ENCODE data around the gene BMP2K.

The BMP2K gene

GRCh38 chr4:78930016-78930629 is 154.0 kb downstream of the BMP2K start:
- no peak for DNase-seq (ENCODE audit: low spot score)

GRCh38 chr4:78936989-78937388 is 160.8 kb downstream of the BMP2K start:
- no peak for DNase-seq (ENCODE audit: low spot score)

- DNase-seq (ENCODE audit: low spot score), result no peak
Observed at GRCh38 chr4:78937837-78938236, 161.7 kb downstream of the BMP2K start.

- no peak for DNase-seq (ENCODE audit: low spot score)
Observed at GRCh38 chr4:78938474-78938867, 162.3 kb downstream of the BMP2K start.

- DNase-seq (ENCODE audit: low spot score), result peak; percentile 90
Observed at GRCh38 chr4:78938868-78939666, 162.9 kb downstream of the BMP2K start, which contains the start of gene PAQR3. TSS of gene PAQR3 (minus strand) at chr4:78939438. CDS start at chr4:78939224, 214 bp downstream.

- no peak for DNase-seq (ENCODE audit: low spot score)
Observed at GRCh38 chr4:78939667-78940008, 163.5 kb downstream of the BMP2K start.

- DNase-seq (ENCODE audit: low spot score), result no peak
Observed at GRCh38 chr4:78940752-78941151, 164.6 kb downstream of the BMP2K start.

- DNase-seq (ENCODE audit: low spot score), result no peak
Observed at GRCh38 chr4:78944381-78944780, 168.2 kb downstream of the BMP2K start.

GRCh38 chr4:78945651-78946179 is 169.6 kb downstream of the BMP2K start:
- no peak for DNase-seq (ENCODE audit: low spot score)

- DNase-seq (ENCODE audit: low spot score), result no peak
Observed at GRCh38 chr4:78949735-78950134, 173.6 kb downstream of the BMP2K start.

GRCh38 chr4:78951862-78952472 is 175.8 kb downstream of the BMP2K start:
- DNase-seq (ENCODE audit: low spot score), result no peak

- DNase-seq (ENCODE audit: low spot score), result no peak
Observed at GRCh38 chr4:78953231-78953630, 177.1 kb downstream of the BMP2K start.

- no peak for DNase-seq (ENCODE audit: low spot score)
Observed at GRCh38 chr4:78953769-78954666, 177.9 kb downstream of the BMP2K start.

- no peak for DNase-seq (ENCODE audit: low spot score)
Observed at GRCh38 chr4:78956975-78957374, 180.8 kb downstream of the BMP2K start.

GRCh38 chr4:78960926-78961325 is 184.8 kb downstream of the BMP2K start:
- DNase-seq (ENCODE audit: low spot score), result no peak
